RPMI7951 (cell line): ENCODE data around the gene SCAI. TPM values are rescaled to one million over a fixed set of nuclear protein-coding genes. Genes with fewer than 3 reads are reported as not detected.
"Not testable (repeated sequence)": the region's sequence is repeated elsewhere in the genome, so short reads cannot be mapped to it uniquely, and the experiment has no call there.

Experiments
- DNase-seq: peaks from one replicate; pipeline ENCODE4 v3.0.0-alpha.2; 2012; ENCODE audit warnings: low read depth
- total RNA-seq: library from RNA; depleted of rRNA; stranded (reverse); fragments of >200 nt; shearing (Covaris generic); gene quantifications from 2 replicates; pipeline ENCODE4 v1.2.3, GENCODE V29; 2014

Gene SCAI
- total RNA-seq, 1 experiment from 2014 or later = 3.5 TPM

DNA sequence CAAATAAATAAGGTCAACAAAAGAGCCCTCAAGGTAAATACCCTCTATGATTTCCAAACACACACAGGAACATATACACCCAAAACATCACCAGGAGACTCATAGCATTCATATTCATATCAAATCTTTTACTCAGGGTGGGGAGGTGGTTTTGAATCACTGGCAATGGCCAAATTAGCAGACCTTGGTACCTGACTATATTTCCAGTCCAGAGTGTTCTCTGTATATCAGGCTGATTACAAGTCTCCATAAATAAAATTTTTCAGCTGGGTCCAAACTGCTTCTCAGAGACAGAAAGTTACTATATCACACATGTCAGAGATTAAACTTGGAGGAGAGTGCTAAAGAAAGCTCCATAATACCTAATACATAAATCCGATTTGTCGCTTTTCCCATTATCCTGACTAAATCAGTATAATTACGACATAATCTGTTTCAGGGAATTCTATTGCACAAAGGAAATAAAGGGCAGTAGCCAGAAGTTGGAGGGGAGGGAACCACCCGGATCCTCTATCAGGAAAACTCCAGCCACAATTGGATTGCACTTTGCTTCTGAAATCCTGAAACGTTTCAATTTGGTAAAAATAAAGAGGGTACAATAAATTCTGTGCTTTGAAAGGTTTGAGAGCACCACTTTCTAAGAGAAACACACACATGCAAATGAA is 195.5 kb downstream of the SCAI start:
- no peak for DNase-seq

DNA sequence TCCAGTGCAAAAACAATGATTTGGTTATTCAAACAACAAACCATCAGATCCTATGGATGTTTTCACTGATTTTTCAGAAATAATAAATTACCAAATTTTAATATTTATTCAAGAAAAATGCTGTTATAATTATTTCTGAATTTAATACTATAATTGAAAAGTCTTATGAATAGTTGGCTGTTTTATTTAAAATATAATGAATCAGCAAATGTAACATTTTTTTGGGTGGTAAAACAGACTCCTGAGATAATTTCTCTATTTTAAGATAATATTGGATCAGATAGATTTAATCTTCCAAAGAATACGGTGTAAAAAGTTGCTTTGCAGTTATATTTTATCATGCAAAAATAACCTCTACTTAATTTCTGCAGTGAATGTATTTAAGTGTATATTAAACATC is 197.2 kb downstream of the SCAI start:
- DNase-seq = no peak

DNA sequence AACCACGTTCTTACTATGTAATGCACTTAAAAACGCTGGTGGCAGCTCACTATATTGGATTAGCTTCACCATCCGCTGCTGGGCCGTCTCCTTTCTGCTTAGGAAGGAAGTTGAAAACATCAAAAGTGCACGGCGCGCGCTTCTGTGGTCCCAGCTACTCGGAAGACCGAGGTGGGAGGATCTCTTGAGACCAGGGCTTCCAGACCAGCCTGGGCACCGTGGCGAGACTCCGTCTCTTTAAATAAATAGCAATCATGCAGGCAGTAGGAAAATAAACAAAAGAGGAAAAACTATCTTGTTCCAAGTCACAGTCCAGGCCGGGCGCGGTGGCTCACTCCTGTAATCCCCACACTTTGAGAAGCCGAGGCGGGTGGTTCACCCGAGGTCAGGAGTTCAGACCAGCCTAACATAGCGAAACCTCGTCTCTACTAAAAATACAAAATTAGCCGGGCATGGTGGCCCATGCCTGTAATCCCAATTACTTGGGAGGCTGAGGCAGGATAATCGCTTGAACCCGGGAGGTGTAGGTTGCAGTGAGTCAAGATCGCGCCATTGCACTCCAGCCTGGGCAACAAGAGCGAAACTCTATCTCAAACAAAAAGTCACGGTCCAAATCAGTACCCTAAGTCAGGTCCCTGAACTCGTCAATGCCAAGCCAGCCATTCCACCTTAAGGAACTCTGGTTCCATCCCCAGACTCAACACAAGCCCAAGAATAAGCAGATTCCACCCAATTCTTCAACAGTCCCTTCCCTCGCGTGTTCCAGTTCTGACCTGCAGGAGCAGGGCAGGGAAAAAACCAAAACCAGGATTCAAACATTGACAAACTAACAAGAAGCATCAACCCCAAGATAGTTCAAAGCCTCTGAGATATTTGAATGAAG is 201.4 kb downstream of the SCAI start:
- DNase-seq = peak; percentile 55

DNA sequence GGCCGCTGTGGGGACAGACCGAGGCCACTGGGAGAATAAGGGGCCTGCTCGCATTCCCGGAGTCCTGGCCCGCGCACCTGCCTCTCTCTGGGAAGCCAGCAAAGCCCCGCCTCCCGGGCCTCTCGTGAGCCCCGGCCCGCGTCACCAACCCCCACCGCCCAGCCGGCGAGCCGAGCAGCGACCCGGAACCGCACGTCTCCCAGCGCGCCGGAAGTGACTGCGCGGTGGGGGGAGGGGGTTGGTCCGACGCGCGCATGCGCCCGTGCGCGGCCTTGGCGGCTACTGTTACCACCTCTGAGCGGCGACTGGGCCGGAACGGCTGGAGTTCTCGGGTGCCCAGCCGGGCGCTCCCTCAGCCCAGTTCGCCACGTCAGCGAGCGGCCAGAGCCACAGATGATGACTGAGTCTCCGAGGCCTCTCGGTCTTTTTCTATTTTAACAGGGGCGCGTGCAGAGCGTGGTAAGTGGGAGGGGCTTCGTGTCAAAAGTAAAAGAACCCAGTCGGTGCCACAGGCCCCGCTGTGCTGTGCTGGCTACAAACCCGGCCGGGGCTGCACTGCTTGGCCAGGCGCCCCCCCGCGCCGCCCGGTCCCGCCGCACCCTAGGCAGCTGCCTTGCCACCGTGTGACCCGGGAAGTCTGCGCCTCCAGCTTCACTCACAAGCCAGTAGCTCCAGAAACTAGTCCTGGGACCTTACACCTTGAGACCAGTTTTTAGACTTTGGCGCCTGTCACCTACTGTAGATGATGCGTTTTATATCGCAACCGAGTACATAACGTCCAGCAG is 202.2 kb downstream of the SCAI start, which contains the start of gene GOLGA1:
GOLGA1 (minus strand) TSS at position 190 of the 785 bp plus-strand sequence. CDS start 2,372 bp downstream, outside the sequence.
- DNase-seq = peak; percentile 91

DNA sequence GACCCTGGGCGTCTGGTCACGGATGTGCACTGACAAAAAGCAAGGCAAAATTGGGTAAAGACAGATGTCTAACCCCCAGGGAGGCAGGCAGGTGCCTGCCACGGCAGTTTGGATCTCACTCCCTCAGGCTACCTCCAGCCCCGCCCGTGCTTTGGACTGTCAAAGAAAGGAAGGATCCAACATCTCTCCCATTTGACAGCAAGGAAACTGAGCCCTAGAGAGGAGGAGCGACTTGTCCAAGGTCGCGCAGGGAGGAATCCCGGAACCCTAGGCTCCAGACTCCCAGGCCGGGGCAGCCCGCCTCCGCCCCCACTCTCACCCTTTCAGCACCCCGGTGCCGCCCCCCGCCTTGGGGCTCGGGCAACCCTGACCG is 202.8 kb downstream of the SCAI start:
- no peak for DNase-seq

DNA sequence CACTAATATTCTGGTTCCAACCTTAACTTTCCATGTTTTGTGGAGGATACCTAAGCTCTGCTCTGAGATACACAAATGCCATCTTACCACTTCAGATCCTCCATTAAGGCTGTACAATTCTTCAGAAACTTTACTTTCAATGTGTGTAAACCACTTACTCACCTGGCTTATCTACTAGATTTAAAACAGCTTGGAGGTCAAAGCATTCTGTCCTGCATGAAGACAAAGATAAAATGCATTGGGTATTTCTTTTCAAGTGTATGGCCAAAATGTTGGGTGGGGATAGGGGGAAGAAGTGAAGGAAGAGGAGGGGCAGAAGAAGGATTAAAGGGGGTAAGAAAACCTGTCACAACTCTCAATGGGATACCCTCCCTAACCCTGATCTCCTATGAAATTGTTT is 203.4 kb downstream of the SCAI start:
- DNase-seq = no peak

DNA sequence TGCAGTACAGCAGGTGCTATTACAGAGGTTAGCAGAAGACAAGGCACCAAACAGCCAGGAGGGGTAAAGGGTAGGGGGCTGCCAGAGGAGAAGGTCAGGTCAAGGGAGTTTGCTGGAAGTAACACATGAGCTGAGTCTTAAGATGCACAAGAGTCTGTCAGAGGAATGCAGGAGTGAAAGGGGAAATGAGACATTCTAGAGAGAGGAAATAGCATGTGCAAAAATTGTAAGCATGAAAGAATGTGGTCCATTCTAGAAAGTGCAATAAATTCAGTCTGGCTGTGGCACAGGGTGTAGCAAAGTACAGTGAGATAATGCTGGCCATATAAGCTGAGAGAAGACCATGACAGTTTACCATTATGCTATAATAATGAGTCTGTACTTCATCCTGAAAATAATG is 209.0 kb downstream of the SCAI start:
- DNase-seq = no peak

DNA sequence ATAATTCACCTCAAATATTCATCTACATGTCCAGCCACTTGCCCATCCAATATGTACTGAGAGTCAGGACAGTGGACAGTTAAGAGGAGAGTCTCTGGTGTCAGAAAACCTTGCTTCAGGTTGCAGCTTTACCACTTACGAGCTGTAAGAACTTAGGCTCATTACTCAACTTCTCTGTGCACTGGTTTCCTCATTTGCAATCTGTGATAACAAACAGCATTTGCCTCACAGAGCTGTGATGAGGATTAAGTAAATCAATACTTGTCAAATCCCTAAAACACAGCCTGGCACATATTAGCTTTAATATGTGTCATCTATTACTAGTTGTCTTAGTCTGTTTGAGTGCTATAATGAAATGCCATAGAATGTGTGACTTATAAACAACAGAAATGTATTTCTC is 211.0 kb downstream of the SCAI start:
- no peak for DNase-seq

DNA sequence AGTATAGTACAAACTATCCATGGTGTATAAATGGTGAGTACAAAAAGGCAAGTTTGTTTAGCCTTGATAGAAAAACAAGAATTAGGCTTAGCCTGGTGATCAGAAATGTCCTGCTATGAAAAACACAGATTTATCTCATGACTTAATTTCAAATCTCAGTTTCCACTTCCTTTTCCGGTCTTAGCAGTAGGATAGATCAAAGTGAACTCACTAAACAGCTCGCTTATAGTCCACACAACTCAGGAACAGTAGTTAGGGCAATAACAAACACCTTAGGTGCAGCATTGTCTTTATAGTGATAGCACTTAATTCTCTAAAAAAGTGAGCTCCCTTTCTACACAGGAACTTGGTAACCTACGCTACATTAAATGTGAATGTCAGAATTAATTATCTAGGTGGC is 213.9 kb downstream of the SCAI start:
- no peak for DNase-seq

DNA sequence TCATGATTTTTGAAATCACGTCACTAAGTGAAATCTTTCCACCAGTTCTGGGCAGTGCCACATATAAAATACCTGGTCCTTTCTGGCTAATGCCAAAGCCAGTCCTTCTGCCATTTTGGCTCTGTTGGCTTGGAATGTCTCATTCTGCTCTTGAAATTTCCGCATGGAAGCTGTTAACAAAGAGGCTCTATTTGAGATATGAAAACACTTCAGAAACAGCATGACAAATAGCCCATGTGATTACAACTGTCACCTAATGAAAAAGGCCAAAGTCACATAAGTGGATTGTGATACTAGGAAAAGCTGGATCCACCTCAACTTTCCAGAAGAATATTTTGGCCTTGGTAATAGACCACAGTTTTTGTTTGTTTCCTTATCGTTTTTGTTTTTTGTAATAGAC is 215.2 kb downstream of the SCAI start:
- peak; percentile 1 for DNase-seq

DNA sequence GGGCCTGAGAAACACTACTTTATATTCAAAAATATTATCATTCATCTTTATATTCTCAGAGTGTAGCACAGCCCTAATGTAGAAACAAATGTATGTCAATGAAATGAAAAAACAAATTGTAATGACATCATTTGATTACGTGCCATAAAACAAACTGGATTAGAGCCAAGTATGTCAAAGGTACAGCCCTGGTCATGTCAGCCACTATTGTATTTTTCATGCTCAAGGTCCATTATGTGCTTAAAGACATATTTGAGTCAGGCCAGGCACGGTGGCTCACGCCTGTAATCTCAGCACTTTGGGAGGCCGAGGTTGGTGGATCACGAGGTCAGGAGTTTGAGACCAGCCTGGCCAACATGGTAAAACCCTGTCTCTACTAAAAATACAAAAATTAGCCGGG is 222.9 kb downstream of the SCAI start:
- not testable (repeated sequence) for DNase-seq

DNA sequence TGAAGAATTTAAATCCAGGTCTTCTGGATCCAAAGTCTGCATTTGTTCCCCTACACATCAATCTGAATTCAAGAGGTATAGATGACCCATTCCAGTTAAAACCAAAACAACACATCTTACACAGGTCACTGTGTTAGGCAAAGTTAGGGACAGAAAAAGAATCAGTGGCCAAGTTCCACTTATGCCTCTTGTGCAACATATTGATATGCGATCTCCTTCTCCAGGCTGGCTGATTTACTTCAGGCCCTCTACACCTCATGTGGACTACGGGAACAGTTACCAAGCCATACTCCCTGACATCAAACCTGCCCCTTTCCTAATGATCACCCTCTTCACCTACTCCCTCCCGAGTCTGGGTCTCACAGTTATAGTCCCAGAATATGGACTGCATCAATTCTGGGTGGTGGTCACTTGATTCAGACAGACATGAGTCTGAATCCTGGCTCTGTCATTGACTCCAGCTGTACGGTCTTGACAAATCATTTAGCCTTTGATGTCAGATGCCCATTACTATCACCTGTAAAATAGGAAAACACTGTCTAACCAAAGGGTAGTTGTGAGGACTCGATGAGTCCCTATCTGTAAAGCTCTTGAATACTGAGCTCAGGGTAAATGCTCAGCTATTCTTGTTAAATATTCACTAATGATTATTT is 228.4 kb downstream of the SCAI start:
- no peak for DNase-seq

DNA sequence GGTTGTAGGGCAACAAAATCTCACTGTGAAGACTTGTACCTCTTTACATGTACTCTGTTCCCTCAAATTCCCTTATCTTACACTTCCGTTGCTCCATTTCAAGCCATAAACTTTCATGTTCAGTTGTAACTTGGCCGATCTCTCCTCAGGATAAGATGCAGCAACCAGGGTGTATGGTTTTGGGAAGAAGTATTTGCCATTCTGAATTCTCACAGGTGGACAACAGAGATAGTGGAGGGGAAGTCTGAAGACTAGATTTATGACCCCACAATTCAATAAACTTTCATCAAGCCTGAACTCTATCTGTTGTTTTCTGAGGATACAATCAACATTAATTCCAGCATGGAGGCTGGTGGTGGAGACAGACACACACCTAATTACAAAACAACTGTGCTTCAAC is 229.9 kb downstream of the SCAI start:
- no peak for DNase-seq

DNA sequence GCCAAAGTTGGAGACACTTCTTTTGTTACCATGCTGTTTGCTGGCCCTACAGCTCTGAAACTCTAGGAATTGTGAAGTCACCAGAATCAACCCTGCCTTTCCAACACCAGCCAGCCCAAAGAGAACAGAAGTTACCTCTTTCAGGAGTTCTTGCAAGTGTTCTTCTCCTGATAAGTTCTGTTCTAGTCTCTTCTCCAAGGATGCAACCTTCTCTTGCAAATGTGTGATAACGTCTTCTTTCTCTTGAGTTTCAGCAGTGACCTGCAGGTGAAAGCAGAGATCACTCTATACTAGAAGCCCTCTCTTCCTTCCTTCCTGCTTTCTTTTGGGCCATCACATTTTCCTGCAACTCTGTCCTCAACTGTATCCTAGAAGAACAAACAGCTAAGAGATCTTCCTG is 231.6 kb downstream of the SCAI start:
- DNase-seq = no peak

DNA sequence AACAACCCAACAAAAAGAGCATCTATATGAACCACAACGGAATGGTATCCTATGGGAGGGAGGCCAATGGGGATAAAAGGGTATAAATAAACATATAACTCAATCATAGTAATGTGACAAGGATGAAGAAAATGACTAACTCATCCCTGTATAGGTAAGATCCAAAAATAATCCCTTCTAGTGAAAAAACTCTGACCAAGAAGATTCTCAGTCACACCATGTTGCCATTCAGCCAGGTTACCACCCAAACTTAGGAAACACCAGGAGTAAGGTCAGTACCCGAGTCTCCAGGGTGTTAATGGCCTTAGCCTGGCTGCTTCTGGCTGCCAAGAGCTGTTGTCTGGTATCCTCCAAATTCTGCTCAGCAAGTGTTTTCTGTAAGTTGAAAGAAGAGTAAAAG is 235.2 kb downstream of the SCAI start:
- DNase-seq = no peak

DNA sequence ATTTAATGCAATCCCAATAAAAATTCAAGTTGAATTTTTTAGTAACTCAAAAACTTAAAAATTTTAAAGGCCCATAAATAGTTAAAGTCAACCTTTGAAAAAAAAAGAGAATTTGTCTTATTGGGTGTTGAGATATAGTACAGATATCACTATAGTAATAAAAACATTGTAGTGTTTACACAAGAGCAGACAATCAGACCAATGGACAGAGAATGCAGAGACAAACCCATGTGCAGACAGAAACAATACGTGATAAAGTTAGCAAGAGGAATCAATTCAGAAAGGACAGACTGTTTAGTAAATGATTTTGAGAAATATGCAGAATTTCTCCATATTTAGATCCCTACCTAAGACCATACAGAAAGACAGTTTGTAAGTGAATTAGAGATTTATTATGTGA is 236.4 kb downstream of the SCAI start:
- DNase-seq = no peak

DNA sequence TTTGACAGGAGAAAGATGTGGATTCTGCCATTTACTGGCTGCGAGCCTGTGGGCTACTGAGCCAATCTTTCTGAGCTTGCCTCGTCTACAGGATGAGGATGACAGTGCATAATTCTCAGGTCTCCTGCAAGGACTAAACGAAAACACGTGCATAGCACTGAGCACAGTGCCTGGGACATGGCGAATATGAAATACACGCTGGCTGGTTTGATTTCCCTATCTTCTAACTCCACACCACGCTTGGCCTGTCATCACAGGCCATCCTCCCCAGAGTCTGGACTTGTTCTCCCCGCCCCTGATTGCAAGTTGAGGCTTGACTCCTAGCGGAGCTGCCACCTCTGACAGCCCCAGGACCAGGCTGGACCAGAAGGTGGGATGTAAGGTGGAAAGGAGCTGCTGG is 243.5 kb downstream of the SCAI start:
- no peak for DNase-seq

DNA sequence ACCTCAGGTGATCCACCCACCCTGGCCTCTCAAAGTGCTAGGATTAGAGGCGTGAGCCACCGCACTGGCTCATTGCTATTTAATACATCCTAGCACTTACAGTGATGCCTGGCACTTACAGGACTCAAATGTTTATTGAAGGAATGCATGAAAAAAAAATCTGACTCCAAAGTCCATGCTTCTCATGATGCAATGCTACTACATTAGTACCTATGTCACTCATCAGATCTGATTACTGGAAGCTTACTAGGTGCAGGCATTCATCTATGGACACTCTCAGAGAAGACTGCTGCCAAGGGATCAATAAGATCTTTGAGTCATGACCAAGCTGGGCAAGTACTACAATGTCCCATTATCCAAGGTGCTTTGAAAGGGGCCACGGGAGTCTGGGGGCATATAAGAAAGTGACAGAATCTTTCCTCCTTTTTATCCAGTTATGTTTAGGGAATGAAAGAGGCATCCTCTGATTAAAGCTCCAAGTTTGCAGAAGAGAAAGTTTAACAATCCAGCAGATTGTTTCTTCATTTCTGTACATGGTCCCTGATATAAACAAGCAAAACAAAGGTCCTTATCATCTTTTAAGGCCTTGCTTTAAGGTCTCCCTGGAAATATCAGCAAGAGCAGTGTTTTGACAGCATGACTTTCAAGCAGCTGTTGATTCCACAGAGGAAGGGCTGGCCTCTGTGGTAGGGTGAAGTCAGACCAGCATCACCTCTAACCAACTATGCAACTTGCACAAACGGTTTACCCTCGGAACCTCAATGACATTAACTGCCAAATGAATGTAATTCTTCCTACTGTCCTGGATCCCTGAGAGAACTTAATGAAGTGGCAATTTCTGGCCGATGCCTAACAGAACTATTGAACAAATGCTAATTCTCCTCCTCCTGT is 245.5 kb downstream of the SCAI start:
- DNase-seq = no peak

DNA sequence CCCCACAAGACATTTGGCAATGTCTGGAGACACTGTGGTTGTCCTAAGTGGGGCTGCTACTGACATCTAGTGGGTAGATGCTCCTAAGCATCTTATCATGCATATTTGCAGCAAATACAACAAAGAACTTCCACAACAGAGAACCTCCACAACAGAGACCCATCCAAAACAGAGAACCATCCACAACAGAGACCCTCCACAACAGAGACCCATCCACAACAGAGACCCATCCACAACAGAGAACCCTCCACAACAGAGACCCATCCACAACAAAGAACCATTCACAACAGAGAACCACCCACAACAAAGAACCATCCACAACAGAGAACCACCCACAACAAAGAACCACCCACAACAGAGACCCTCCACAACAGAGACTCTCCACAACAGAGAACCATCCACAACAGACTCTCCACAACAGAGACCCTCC is 248.6 kb downstream of the SCAI start:
- peak; percentile 42 for DNase-seq

DNA sequence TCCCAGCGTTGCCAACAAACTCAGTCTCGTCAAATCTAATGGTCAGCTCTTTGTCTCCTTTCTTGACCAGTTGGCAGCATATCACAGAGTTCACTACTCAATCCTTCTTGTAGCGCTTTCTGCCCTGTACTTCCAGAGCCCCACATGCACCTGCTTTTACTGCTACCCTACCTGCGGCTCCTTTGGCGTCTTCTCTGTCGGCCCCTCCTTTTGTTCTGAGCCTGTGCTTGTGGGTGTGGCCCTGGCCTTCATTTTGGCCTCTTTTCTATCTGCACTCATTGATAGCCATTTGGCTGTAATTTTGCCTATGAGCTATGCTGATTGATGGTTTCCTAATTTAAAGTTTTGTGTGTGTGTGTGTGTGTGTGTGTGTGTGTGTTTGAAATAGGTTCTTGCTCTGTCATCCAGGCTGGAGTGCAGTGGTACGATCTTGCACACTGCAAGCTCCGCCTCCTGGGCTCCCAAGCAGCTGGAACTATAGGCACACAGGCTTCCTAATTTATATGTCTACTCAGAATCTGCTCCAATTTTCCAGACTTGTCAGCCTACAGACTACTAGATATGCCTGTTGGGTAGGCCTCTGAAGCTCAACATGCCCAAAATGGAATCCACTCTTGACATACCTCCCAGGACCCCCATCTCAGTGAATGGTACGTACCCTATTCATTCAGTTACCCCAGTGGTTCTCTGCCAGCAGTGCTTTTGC is 249.1 kb downstream of the SCAI start:
- no peak for DNase-seq
